DMS79 treated with DMSO at 0.1 percent for 48 hours (cell line): Measurements from ENCODE around the gene ZNF184.
A peak's percentile ranks its signal among the peaks of the same experiment; 100 is the strongest.

Source experiments
- DNase-seq: peaks from one replicate; lab custom pipeline; 2025; lab: John Stamatoyannopoulos, UW

Gene ZNF184

DNA sequence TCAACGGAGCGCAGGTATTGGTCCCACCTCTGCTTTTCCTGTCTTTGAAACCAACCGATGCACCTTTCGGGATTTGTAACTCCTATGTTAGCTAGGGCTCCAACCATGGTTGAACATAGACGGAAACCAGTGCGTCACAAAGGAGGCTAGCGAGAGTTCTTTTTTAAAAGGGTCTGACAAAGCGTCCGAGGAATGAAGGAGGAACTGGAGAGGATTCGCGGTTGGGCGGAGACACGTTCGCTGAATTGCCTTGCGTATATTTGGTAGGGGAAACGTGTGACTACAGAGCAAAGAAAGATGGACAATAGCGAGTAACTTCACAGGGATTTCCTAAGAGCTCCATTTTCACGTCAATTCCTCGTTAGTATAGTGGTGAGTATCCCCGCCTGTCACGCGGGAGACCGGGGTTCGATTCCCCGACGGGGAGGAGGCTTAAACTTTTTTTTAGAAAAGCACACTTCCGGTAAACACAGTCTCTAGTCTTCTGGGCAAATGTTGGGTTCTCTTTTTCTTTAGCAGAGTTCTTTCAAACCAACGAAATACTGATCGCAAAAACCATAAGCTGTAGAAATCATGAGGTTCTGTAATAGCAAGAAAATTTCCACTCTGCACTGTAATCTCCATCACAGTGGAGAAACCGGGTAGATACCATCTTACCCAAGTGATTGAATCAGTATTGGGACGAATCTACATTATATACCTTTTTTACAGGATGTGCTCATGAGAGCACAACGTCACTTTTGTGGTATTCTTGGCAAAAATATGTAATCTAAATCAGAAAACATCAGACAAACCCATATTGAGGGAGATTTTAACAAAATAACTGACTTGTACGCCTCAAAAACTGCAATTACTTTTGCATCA is 6.6 kb upstream of the ZNF184 start:
- peak; percentile 41 for DNase-seq

DNA sequence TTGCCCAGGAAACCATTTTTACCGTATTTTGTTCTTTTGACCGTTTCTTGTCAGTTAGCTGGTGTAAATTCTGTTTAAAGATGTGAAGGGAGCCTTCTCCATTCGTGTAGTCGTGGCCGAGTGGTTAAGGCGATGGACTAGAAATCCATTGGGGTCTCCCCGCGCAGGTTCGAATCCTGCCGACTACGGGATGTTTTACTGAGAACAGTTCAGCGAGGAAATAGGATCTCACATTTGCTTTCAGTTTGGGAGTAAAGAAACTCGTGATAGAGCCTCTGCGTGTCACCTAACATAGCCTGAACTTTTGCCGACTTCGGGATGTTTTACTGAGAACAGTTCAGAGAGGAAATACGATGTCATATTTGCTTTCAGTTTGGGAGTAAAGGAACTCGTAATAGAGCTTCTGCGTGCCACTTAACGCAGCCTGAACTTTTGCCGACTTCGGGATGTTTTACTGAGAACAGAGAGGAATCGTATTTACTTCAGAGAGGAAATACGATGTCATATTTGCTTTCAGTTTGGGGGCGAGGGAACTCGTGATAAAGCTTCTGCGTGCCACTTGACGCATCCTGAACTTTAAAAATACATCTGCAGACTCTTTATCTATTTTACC is 5.9 kb upstream of the ZNF184 start:
- DNase-seq: peak; percentile 53

DNA sequence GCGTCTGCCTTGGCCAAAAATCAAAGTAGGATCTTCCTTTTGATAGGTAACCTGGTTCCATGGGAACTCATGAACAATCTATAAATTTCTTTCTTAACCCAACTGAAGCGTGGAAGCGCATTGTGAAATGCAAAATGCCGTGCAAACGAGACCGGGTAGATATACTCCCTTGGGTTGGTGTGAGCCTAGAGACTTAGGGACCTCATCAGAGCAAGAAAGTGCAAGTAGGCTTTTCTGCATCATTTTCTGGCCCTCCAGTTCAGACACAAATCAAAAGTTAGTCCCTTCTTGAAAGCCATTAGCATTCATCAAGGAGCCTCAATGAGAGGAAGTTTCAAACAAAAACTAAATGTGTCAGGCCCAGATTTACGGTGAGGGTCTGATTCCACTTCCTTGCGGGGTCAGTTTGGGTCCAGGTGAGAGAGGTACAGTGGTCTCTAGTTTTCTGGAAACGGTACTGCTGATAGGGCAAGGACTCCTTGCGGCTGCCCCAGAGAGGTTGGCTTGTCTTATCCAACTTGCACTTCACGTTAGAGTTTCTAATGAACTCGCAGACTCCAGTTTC is 5.3 kb upstream of the ZNF184 start:
- no peak for DNase-seq

DNA sequence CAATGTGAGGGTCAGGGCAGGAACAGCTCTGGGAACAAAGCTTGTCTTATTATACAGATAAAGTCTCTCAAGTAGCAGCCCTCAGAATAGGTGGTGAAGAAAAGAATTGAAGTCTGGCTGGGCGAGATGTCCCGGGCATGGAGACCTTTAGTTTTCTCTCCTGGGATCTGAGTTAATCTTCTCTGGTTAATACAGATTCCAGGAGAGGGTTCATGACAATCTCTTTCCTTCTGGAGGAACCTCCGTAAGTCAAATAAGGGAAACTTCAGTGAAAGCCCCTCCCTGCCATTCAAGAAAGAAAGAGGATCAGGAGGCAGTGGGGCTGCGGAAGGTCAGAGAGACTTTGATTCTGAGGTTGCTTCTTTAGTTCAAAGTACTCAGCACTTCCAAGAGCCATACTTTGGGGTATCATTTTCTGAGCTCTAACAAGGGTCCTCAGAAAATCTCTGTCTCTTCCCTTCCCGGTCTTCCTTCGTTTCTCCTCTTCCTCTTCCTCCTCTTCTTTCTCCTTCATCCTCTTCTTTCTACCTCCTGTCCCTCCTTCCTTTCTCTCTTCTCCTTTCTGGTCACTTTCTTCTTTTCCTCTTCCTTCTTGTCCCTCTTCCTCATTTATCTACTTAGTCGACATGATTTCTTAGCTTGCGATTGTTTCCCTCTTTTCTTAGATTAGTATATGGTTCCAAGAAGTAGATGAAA is 4.6 kb upstream of the ZNF184 start:
- DNase-seq: no peak

DNA sequence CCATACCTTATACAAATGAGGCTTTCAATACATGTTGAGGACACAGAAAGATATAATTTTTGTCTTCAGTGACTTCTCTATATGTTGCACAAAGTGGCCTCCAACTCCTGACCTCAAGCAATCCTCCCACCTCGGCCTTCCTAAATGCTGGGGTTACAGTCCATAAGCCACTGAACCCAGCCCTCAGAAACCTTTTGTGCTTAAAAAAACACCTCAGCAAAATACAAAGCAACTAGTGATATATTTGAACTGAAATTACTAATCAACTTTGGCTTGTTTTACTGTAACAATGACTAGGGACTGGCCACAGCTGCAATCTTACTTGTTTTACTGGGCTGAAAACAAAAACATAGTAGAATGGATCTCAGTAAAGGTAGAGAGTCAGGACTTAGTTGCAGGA is 3.2 kb upstream of the ZNF184 start:
- DNase-seq: no peak

DNA sequence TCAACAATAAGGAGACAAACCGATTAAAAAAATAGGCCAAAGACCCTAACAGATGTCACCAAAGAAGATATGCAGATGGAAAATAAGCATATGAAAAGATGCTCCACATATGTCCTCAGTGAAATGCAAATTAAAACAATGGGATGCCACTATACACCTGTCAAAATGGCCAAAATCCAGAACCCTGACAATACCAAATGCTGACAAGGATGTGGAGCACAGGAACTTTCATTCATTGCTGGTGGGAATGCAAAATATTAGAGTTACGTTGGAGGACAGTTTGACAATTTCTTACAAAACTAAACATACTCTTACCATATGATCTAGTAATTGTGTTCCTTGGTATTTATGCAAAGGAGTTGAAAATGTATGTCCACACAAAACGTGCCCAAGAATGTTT is 1.8 kb upstream of the ZNF184 start:
- DNase-seq: no peak

DNA sequence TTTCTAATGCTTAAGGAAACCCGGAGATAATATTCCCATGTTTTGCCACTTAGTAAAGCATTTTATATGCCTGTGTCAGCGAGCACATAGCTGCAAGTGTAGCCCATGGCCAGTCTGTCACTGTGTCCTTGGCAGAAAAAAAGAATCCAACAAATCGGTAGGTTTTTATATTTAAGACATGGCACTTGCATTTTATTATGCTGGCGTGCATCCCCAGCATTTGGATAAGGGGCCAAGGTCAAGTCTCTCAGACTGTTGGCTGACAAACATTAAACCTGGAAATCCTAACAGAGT is 1.2 kb upstream of the ZNF184 start:
- no peak for DNase-seq

DNA sequence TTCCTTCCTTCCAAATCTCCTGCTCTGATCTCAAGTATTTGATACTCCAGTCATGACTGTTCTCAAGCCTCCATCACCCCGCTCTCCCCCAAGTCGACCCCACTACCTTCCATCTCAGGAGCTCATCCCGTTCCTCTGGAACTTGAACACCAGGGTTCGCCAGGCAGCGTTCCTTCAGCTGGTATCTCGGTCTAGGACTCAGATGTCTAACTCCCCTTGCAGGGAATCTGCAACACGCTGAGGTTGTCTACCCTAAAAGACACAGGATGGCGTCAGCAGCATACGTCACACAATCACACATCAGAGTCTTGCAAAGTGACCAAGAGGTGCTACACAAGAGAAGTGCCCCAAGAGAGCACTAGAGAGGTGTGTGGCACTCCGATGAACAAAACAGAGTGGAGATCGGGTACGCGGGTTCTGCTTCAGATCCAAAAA is 706 bp downstream of the ZNF184 start:
- peak; percentile 48 for DNase-seq

DNA sequence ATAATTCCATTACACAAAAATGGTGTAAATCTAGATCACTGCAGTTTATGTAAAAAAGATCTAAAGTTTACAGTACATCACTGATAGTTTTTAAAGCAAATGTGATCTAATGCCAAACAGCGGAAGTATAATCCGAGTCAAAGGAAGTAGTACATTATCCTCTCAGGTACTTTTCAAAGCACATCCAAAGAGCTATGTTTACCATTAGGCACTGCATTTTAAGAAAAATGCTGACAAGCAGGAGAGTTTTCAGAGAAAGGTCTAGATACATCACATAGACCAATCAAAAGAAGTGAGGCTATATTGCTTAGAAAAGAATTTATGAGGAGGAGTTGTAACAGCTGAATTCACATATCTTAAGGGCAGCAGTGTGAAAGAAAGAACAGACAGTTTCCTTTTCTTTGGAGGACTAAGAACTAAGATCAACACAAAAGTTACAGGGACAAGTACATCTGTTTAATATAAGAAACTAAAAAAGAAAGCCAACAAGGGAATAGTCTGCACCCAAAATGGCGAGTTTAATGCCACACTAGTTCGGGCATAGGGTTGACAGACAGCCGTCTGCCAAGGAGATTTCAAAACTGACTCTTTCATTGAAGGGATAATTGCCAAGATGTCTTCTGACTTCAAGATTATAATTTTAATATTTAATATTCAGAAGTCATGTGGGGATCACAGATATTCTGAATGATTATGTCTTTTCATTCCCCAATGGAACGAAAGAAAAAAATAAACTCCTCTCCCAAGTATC is 1.4 kb downstream of the ZNF184 start:
- DNase-seq: no peak

DNA sequence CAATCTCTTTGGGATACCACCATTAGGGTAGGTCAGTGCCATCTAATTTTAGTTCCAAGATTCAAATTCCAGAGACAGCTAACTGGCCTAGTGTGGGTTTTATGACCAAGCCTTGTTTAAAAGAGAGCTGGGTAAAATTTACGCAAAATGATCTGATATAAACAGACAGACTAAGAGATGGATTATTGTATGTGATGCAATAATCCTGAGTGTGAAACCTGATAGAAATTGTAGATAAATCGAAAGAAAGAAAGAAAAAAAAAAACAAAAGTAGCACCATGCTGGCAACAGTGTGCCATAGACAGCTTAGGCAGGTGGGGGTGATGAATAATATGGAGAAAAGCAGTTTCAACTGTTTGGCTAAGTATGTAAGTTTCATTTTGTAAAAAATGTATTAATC is 2.9 kb downstream of the ZNF184 start:
- DNase-seq: no peak

DNA sequence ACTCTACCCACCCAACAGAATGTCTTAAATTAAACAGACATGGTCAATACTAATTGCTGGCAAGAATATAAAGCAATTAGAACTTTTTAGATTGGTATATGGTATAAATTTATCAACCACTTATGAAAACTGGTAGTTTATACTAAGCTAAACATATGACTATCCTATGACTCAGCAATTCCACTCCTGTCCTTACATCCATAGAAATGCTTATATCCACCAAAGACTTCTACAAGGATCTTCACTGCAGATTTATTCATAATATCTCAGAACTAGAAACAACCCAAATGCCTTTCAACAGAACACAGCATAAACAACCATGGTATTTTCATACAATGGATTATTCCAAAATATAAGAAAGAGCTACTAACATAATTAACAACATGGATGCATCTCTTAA is 4.6 kb downstream of the ZNF184 start:
- DNase-seq: no peak

DNA sequence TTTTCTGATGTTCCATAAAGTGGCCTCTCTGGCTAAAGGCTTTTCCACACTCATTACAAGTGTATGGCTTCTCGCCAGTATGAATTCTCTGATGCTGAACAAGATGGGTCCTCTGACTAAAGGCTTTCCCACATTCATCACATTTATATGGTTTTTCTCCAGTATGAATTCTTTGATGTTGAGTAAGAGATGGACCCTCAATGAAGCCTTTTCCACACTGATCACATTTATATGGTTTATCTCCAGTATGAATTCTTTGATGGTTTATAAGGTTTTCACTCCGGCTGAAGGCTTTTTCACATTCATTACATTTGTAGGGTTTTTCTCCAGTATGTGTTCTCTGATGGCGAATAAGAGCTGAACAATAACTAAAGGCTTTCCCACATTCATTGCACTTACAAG is 20.4 kb downstream of the ZNF184 start:
- no peak for DNase-seq

DNA sequence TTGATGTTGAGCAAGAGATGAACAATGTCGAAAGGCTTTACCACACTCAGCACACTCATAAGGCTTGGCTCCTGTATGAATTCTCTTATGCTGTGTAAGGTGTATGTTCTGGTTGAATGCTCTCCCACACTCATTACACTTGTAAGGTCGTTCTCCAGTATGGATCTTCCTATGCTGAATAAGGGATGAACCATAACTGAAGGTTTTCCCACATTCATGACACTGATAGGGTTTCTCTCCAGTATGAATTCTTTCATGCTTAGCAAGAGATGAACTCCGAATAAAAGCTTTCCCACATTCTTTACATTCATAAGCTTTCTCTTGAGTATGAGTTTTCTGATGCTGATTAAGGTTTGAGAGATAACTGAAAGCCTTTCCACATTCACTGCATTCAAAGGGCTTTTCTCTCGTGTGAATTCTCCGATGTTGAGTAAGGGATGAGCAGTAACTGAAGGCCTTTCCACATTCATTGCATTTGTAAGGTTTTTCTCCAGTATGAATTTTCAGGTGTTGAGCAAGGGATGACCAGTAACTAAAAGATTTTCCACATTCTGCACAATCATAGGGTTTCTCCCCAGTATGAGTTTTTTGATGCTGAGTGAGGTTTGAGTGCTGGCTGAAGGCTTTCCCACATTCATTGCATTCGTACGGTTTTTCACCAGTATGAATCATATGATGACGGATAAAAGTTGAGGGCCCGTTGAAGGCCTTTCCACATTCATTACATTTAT is 21.1 kb downstream of the ZNF184 start:
- no peak for DNase-seq

DNA sequence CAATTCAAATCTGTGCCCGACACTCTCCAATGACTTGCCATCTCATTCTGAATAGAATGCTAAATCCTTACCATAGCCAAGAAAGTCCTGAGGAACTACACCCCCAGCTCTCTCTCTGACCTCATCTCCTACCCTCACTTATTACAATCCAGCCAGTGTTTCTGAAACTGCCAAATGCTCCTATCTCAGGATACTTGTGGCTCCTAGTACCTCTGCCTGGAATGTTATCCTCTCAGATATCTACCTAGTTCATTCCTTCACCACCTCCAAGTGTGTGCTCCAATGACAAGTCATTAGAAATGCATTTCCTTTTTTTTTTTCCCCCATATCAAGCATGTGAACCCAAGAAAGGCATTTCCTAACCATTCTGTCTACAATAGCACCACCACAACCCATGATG is 24.4 kb downstream of the ZNF184 start:
- DNase-seq: no peak

DNA sequence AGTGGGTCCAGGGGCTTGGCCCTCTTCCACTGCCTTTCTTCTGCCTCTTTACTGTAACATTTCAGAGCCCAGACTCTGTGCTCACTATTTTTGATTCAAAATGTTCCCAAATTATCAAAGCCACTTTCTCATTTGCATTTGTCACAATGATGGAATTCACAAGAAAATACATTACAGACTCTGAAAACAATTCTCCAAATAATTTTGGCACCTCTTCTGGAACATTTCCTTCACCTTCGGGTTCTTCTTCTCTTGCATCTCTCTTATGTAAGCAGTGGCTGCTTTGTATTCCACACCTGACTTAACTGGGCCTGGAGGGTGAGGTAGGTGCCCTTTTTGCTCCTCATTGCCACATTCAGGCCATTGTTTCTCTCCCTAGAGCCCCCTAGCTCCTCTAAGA is 30.0 kb downstream of the ZNF184 start:
- no peak for DNase-seq

DNA sequence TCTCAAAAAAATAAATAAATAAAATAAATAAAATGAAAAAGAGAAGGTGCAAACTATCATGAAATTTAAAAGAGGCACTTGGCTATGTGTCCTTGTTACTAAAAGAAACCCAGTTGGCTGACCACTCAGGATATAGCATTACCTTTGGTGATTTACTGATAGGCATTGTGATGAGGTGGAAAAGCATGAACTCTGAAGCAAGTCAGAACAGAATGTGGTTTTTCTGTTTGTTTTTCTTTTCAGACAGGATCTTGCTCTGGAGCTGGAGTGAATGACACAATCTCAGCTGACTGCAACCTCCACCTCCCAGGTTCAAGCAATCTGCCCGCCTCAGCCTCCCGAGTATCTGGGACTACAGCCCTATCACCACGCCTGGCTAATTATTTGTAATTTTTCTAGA is 31.9 kb downstream of the ZNF184 start:
- DNase-seq: no peak

DNA sequence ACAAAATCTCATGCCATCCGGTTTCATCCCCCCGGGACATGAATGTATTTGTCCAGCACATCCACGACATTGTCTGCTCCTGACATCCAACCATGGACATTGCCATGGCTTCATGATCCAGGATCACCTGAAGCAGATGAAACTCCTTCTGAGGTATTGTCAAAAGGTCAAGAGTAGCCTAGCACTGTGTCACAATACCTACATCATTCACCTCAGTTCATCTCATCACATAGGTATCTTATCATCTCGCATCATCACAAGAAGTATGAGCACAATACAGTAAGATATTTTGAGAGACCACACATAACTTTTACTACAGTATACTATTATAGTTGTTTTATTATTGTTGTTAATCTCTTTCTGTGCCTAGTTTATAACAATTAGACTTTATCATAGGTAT is 33.5 kb downstream of the ZNF184 start:
- DNase-seq: no peak

DNA sequence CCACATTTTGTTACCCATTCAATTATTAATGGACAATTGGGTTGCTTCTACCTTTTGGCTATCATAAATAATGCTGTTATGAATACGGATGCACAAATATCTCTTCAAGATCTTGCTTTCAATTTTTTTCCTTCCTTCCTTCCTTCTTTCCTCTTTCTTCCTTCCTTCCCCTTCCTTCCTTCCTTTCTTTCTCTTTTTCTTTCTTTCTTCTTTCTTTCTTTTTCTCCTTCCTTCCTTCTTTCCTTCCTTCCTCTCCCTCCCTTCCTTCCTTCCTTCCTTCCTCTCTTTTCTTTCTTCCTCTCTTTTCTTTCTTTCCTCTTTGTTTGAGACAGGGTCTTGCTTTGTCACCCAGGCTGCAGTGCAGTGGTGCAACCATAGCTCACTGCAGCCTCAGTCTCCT is 39.2 kb downstream of the ZNF184 start:
- DNase-seq: no peak

DNA sequence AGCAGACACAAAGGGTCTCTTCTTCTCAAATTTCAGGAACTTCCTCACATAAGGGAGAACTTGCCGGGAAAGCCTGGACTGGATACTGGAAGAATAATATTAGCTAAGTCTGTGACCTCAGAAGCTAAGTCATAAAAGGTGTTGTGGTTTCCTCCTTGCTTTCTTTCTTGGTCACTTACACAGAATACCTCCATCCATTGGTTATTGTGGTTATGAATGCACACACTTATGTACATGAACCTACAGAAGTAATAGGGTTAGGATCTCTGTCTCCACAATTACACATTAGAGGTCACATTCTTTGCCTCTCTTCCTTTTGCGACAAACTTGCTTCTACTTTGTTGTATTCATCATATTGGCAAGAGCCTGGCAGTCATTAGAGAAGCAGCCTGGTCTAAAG is 43.9 kb downstream of the ZNF184 start:
- no peak for DNase-seq

DNA sequence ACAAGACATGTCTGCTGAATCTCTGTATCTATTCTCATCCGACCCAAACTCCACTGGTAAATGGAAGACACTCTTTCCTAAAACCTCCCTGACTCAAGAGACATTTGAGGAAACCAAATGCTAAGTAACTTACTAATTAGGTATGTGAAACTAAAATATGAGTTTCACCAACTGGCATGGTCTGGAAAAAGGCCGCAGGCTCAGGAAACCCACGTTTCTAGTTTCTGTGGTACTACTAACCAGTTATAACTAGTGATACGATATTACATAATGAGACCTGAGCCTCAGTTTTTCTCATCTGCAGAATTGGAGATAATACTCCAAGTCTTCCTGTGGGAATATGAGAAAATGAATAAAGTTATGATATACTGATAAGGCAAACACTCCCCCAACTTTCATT is 44.4 kb downstream of the ZNF184 start:
- DNase-seq: no peak

DNA sequence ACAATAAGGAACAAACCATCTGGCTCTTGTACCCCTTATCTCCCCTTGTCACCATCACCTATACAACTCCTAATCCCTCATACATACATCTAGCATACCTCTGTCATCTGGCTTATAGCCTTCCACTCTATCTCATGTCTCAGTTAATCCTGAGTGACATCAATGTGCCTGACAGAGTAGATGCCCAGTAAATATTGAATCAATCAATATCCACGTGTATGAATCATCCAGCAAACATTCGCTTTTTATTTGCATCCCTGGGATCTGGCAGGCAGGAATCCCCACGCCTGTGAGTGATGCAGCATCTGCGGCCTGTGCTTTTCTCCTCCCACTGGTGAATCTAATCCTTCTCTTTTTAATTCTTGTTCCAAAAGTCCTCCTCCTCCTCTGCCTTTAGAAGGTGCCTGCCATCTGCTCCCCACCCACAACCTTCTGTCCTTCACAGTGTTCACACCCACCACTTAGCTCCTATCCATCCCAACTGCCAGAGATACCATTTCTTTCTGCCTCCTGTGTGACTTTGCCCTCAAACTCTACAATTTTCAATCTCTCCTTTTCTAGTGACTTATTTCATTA is 46.8 kb downstream of the ZNF184 start:
- DNase-seq: no peak
